Liver (tissue), 9 donors: ENCODE data around the gene RAB17. TPM values are rescaled to one million over a fixed set of nuclear protein-coding genes. Genes with fewer than 3 reads are reported as not detected.

ENCODE experiments used
- DNase-seq: peaks from one replicate; pipeline ENCODE4 v3.0.0-alpha.2; 2017; ENCODE audit warnings: low spot score
- H3K27ac ChIP-seq, 2 donors: one replicate each; pipeline ENCODE4 v1.7.0; 2013; ENCODE audit warnings: inconsistent platforms in 2 of 2, low read length in 2 of 2, control low read depth in 1 of 2, low read depth in 1 of 2, mild to moderate bottlenecking in 1 of 2
- H3K27me3 ChIP-seq, 4 donors: one replicate each; pipeline versions ENCODE4 v1.6.1 to v1.7.0; 2013; ENCODE audit warnings: low read length in 3 of 4, inconsistent platforms in 1 of 4, mild to moderate bottlenecking in 1 of 4, moderate library complexity in 1 of 4; ENCODE audit not compliant: control insufficient read depth in 4 of 4, insufficient read depth in 4 of 4
- H3K36me3 ChIP-seq, 4 donors: one replicate each; pipeline versions ENCODE4 v1.6.1 to v1.7.0; 2013; ENCODE audit warnings: low read length in 3 of 4, mild to moderate bottlenecking in 3 of 4, low read depth in 1 of 4, moderate library complexity in 1 of 4; ENCODE audit not compliant: control insufficient read depth in 4 of 4, insufficient read depth in 3 of 4
- H3K4me1 ChIP-seq, 4 donors: one replicate each; pipeline versions ENCODE4 v1.6.1 to v1.7.0; 2013; ENCODE audit warnings: low read length in 3 of 4, mild to moderate bottlenecking in 3 of 4, moderate library complexity in 1 of 4; ENCODE audit not compliant: control insufficient read depth in 4 of 4, insufficient read depth in 4 of 4
- H3K4me3 ChIP-seq, 3 donors: one replicate each; pipeline versions ENCODE4 v1.6.1 to v1.7.0; 2013; ENCODE audit warnings: low read length in 3 of 3, control low read depth in 1 of 3, low read depth in 1 of 3, mild to moderate bottlenecking in 1 of 3
- H3K9ac ChIP-seq, 2 donors: one replicate each; pipeline ENCODE4 v1.7.0; 2013; ENCODE audit warnings: low read length in 2 of 2, mild to moderate bottlenecking in 2 of 2, moderate library complexity in 2 of 2, control low read depth in 1 of 2, low read depth in 1 of 2
- H3K9me3 ChIP-seq, 4 donors: one replicate each; pipeline versions ENCODE4 v1.6.1 to v1.7.0; 2013; ENCODE audit warnings: low read length in 3 of 4; ENCODE audit not compliant: control insufficient read depth in 4 of 4
- EGR1 ChIP-seq, 2 donors: IDR thresholded peaks; 2 replicates each; pipeline ENCODE4 v1.6.1; 2016 to 2018; ENCODE audit warnings: antibody characterized with exemption in 2 of 2, low read depth in 2 of 2
- FOXA1 ChIP-seq: IDR thresholded peaks from 2 replicates; pipeline ENCODE4 v1.6.1; 2016; ENCODE audit warnings: antibody characterized with exemption
- GABPA ChIP-seq, 2 donors: IDR thresholded peaks in 1 of 2; conservative IDR thresholded peaks in 1 of 2; 2 replicates each; pipeline ENCODE4 v1.6.1; 2016; ENCODE audit warnings: antibody characterized with exemption in 2 of 2, mild to moderate bottlenecking in 1 of 2, moderate library complexity in 1 of 2
- HNF4A ChIP-seq, 2 donors: conservative IDR thresholded peaks; 2 replicates each; pipeline ENCODE4 v1.6.1; 2016; ENCODE audit warnings: antibody characterized with exemption in 2 of 2, mild to moderate bottlenecking in 2 of 2
- HNF4G ChIP-seq: IDR thresholded peaks from 2 replicates; pipeline ENCODE4 v1.6.1; 2016; ENCODE audit warnings: antibody characterized with exemption
- RAD21 ChIP-seq, 2 donors: IDR thresholded peaks; 2 replicates each; pipeline ENCODE4 v1.6.1; 2016; ENCODE audit warnings: antibody characterized with exemption in 2 of 2, mild to moderate bottlenecking in 2 of 2
- RXRA ChIP-seq, 2 donors: IDR thresholded peaks; 2 replicates each; pipeline ENCODE4 v1.6.1; 2017 to 2018; ENCODE audit warnings: antibody characterized with exemption in 2 of 2, mild to moderate bottlenecking in 1 of 2
- SP1 ChIP-seq: IDR thresholded peaks from 2 replicates; pipeline ENCODE4 v1.6.1; 2018; ENCODE audit warnings: antibody characterized with exemption, mild to moderate bottlenecking
- TAF1 ChIP-seq: conservative IDR thresholded peaks from 2 replicates; pipeline ENCODE4 v1.6.1; 2016; ENCODE audit warnings: antibody characterized with exemption, mild to moderate bottlenecking
- YY1 ChIP-seq: IDR thresholded peaks from 2 replicates; pipeline ENCODE4 v1.6.1; 2016; ENCODE audit warnings: antibody characterized with exemption, mild to moderate bottlenecking
- whole genome bisulfite sequencing: extraction: QIAGEN DNeasy Blood & Tissue Kit; methylation state at CpG from one replicate; pipeline ENCODE4 v1.1.7; 2013; 5-methylcytosine and 5-hydroxymethylcytosine counted together
- polyA plus RNA-seq, 2 donors: library from polyadenylated mRNA; stranded (reverse) in 1 of 2; unstranded in 1 of 2; fragments of 200-250 nt in 1 of 2; fragments of >200 nt in 1 of 2; fragmentation: Nextera tagmentation in 1 of 2; extraction: Ambion mirVana in 1 of 2; gene quantifications; one replicate each; pipeline versions ENCODE4 v1.2.1 to v1.2.3, GENCODE V29; 2013 to 2015
- total RNA-seq, 2 donors: library from RNA; depleted of rRNA; stranded (reverse); fragments of >200 nt; gene quantifications; one replicate each; pipeline ENCODE4 v1.2.3, GENCODE V29; 2014
- TF ChIP-seq, protein P1 (sequence below): IDR thresholded peaks from 2 replicates; pipeline ENCODE4 v1.6.1; 2016; ENCODE audit warnings: antibody characterized with exemption
- TF ChIP-seq, protein P2 (sequence below): IDR thresholded peaks from 2 replicates; pipeline ENCODE4 v1.6.1; 2016; ENCODE audit warnings: antibody characterized with exemption
- TF ChIP-seq, protein P3 (sequence below): fragments of 150-350 bp; IDR thresholded peaks from 2 replicates; pipeline ENCODE4 v1.5.1; 2017; ENCODE audit warnings: improper control_type of control experiment, low read depth, low read length; ENCODE audit not compliant: missing input control
- TF ChIP-seq, protein P4 (sequence below): IDR thresholded peaks from 2 replicates; pipeline ENCODE4 v1.6.1; 2016; ENCODE audit warnings: antibody characterized with exemption, mild to moderate bottlenecking
- donor health status: healthy.
- donor health status: healthy.
- donor health status: healthy.
- donor health status: healthy.
- donor health status: healthy.

The RAB17 gene
- total and polyA plus RNA-seq, 4 donors: 17.8 to 96.5 (median 74.9) TPM

DNA sequence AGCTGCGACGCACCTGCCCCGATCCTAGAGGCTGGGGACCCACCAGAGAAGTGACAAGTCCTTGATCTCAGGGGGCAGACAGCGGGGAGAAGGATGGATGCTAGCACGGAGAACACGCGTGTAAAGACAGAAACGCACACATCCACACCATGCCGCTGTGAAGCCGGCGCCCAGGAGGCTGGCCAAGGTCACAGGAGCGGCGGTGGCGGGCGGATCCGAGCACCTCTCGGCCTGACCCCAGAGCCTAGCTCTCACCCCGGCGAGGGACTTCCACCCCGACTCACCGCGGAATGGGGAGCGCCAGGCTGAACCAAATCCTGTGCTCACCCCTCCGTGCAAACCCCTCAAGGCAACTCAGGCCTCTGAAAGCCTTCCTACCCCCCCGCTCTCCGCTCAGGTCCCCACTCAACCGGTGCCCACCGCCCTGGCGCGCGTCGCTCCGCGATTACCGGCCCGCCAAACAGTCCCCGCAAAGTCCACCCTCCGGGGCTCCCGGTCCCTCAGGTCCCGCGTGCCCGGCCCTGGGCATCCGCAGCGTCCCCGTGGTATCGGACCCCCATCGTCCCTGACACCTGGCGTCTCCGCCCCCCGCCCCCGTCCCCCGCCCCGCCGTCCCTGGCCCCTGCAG is 36.4 kb upstream of the RAB17 start:
- peak overlapping the region; percentile 45 to 76 for H3K27ac ChIP-seq
- H3K4me1 ChIP-seq: peaks cover 0 to 8% (median 6%) of the 10 kb centered on the region in 4 donors
- no peaks in the 10 kb centered on the region for H3K36me3 ChIP-seq
- no peak for DNase-seq
- H3K27me3 ChIP-seq: no peaks in the 10 kb centered on the region
- WGBS: 13% methylated on average over 54 of the region's 54 CpGs
- peak overlapping the region; percentile 26 to 51 for H3K9ac ChIP-seq
- H3K9me3 ChIP-seq: no peaks in the 10 kb centered on the region
- peak; percentile 27 for TF ChIP-seq YY1
- TF ChIP-seq RXRA (IDR thresholded peaks at IDR 0.05): peak in 1 of 2 donors; percentile 26
- TF ChIP-seq TAF1: no peak
- TF ChIP-seq, protein P1, sequence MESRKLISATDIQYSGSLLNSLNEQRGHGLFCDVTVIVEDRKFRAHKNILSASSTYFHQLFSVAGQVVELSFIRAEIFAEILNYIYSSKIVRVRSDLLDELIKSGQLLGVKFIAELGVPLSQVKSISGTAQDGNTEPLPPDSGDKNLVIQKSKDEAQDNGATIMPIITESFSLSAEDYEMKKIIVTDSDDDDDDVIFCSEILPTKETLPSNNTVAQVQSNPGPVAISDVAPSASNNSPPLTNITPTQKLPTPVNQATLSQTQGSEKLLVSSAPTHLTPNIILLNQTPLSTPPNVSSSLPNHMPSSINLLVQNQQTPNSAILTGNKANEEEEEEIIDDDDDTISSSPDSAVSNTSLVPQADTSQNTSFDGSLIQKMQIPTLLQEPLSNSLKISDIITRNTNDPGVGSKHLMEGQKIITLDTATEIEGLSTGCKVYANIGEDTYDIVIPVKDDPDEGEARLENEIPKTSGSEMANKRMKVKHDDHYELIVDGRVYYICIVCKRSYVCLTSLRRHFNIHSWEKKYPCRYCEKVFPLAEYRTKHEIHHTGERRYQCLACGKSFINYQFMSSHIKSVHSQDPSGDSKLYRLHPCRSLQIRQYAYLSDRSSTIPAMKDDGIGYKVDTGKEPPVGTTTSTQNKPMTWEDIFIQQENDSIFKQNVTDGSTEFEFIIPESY: no peak
- peak in 1 of 2 donors; percentile 18 for TF ChIP-seq HNF4A (conservative IDR thresholded peaks at IDR 0.05)
- peak overlapping the region; percentile 35 to 80 (median 50) for H3K4me3 ChIP-seq

DNA sequence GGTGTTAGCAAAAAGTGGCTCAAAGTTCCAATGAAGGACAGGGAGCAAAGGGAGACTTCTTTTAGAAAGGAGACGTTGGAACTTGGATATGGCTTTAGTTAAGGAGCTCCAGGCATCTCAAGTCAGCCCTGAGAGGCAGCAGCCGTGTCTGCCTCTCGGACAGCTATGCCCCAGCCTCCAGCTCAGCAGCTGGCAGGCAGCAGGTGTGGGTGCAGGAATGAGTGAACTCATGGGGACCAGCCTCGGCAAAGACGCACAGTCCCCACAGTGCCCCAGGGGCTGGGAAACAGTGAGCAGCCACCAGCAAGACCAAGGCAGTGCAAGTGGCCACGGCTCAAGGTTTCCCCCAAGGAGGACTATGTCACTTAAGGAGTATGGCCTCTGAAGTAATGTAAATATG is 35.2 kb upstream of the RAB17 start:
- no peak for DNase-seq
- no peaks in the 10 kb centered on the region for H3K9me3 ChIP-seq
- H3K4me1 ChIP-seq: peaks cover 0 to 8% (median 6%) of the 10 kb centered on the region in 4 donors
- H3K4me3 ChIP-seq: no peak overlapping the region
- TF ChIP-seq HNF4G (no peak), SP1 (no peak), GABPA (IDR thresholded peaks at IDR 0.05 in 1 of 2, conservative IDR thresholded peaks at IDR 0.05 in 1 of 2) (no peak), FOXA1 (no peak), YY1 (no peak), RXRA (IDR thresholded peaks at IDR 0.05) (no peak), EGR1 (IDR thresholded peaks at IDR 0.05; ENCODE audit: low read depth in 2 of 2) (no peak), RAD21 (IDR thresholded peaks at IDR 0.05) (no peak)
- TF ChIP-seq, protein P2, sequence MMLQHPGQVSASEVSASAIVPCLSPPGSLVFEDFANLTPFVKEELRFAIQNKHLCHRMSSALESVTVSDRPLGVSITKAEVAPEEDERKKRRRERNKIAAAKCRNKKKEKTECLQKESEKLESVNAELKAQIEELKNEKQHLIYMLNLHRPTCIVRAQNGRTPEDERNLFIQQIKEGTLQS: no peak
- TF ChIP-seq, protein P3, sequence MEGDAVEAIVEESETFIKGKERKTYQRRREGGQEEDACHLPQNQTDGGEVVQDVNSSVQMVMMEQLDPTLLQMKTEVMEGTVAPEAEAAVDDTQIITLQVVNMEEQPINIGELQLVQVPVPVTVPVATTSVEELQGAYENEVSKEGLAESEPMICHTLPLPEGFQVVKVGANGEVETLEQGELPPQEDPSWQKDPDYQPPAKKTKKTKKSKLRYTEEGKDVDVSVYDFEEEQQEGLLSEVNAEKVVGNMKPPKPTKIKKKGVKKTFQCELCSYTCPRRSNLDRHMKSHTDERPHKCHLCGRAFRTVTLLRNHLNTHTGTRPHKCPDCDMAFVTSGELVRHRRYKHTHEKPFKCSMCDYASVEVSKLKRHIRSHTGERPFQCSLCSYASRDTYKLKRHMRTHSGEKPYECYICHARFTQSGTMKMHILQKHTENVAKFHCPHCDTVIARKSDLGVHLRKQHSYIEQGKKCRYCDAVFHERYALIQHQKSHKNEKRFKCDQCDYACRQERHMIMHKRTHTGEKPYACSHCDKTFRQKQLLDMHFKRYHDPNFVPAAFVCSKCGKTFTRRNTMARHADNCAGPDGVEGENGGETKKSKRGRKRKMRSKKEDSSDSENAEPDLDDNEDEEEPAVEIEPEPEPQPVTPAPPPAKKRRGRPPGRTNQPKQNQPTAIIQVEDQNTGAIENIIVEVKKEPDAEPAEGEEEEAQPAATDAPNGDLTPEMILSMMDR: no peak
- TF ChIP-seq, protein P1: no peak
- TF ChIP-seq, protein P4, sequence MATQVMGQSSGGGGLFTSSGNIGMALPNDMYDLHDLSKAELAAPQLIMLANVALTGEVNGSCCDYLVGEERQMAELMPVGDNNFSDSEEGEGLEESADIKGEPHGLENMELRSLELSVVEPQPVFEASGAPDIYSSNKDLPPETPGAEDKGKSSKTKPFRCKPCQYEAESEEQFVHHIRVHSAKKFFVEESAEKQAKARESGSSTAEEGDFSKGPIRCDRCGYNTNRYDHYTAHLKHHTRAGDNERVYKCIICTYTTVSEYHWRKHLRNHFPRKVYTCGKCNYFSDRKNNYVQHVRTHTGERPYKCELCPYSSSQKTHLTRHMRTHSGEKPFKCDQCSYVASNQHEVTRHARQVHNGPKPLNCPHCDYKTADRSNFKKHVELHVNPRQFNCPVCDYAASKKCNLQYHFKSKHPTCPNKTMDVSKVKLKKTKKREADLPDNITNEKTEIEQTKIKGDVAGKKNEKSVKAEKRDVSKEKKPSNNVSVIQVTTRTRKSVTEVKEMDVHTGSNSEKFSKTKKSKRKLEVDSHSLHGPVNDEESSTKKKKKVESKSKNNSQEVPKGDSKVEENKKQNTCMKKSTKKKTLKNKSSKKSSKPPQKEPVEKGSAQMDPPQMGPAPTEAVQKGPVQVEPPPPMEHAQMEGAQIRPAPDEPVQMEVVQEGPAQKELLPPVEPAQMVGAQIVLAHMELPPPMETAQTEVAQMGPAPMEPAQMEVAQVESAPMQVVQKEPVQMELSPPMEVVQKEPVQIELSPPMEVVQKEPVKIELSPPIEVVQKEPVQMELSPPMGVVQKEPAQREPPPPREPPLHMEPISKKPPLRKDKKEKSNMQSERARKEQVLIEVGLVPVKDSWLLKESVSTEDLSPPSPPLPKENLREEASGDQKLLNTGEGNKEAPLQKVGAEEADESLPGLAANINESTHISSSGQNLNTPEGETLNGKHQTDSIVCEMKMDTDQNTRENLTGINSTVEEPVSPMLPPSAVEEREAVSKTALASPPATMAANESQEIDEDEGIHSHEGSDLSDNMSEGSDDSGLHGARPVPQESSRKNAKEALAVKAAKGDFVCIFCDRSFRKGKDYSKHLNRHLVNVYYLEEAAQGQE: no peak
- H3K9ac ChIP-seq: no peak overlapping the region
- no peaks in the 10 kb centered on the region for H3K27me3 ChIP-seq
- no peaks in the 10 kb centered on the region for H3K36me3 ChIP-seq
- WGBS: 47% methylated on average over 6 of the region's 6 CpGs
- peak overlapping the region in 1 of 2 donors; percentile 47 for H3K27ac ChIP-seq
